K562 (cell line): ENCODE measurements around the gene SLC25A26. TPM values are rescaled to one million over a fixed set of nuclear protein-coding genes. Genes with fewer than 3 reads are reported as not detected.
A peak's percentile ranks its signal among the peaks of the same experiment; 100 is the strongest.

Experiments
- ATAC-seq: fragments of 200-7000 bp; cut with Tn5 transposase; 3 replicates; pipeline ENCODE4 v1.9.1; 2020; ENCODE audit warnings: moderate library complexity
- BruUV-seq: library from RNA; stranded (reverse); fragments of 400-500 nt; replicated peaks from 2 replicates; lab custom pipeline; 2021; lab: Mats Ljungman, UMichigan
- CTCF ChIA-PET: fragments of 300-600 bp; formaldehyde crosslinking; extraction: SDS; loops from one replicate; lab custom pipeline; 2021; ENCODE audit warnings: low intra/inter-chr PET ratio; lab: Yijun Ruan, JAX
- POLR2A ChIA-PET: fragments of 300-600, 350-650 bp; sonication (Branson Sonifier 250); formaldehyde crosslinking; extraction: SDS; loops from one replicate; lab custom pipeline; 2021; ENCODE audit warnings: antibody characterized with exemption, inconsistent platforms; lab: Yijun Ruan, JAX
- DNase-seq, 4 experiments: peaks; one replicate each; pipeline versions ENCODE4 v3.0.0 to v3.0.0-alpha.2; 2011 to 2018; ENCODE audit warnings: low spot score in 3 of 4, mixed read lengths in 3 of 4; ENCODE audit errors: extremely low read depth in 1 of 4
- FAIRE-seq: peaks from 2 replicates; lab custom pipeline; 2011; peaks lifted over from hg19 to GRCh38; lab: Jason Lieb, UNC
- H2AFZ ChIP-seq: 2 replicates; pipeline ENCODE4 v1.6.0; 2011; ENCODE audit warnings: low read depth, low read length, control low read depth, inconsistent platforms
- H3K27ac ChIP-seq: fragments of 200-600 bp; 3 replicates; pipeline ENCODE4 v1.8.0; 2011; ENCODE audit warnings: low read depth, mild to moderate bottlenecking, control low read depth, inconsistent platforms, low read length, moderate library complexity, mixed read lengths; ENCODE audit errors: extremely low read depth
- H3K27me3 ChIP-seq, 2 experiments: fragments of 300-600 bp in 1 of 2; 2 replicates in 1 of 2; 3 replicates in 1 of 2; pipeline versions ENCODE4 v1.6.0 to v1.8.0; 2011; ENCODE audit warnings: inconsistent platforms in 2 of 2, low read length in 2 of 2, mild to moderate bottlenecking in 1 of 2, mixed read lengths in 1 of 2, moderate library complexity in 1 of 2; ENCODE audit not compliant: control insufficient read depth in 2 of 2, insufficient read depth in 2 of 2
- H3K36me3 ChIP-seq: fragments of 300-600 bp; 3 replicates; pipeline ENCODE4 v1.8.0; 2011; ENCODE audit warnings: mild to moderate bottlenecking, low read length, inconsistent platforms; ENCODE audit not compliant: control insufficient read depth, insufficient read depth
- H3K4me1 ChIP-seq, 2 experiments: fragments of 200-600 bp in 1 of 2; replicated peaks in 1 of 2; 2 replicates in 1 of 2; 3 replicates in 1 of 2; pipeline versions ENCODE4 v1.5.1 to v1.8.0; 2011; ENCODE audit warnings: inconsistent platforms in 2 of 2, low read length in 2 of 2, mild to moderate bottlenecking in 1 of 2, mixed read lengths in 1 of 2, moderate library complexity in 1 of 2; ENCODE audit not compliant: control insufficient read depth in 2 of 2, insufficient read depth in 2 of 2
- H3K4me2 ChIP-seq: 2 replicates; pipeline ENCODE4 v1.6.1; 2011; ENCODE audit warnings: low read length, control low read depth, inconsistent platforms, mixed read lengths; ENCODE audit not compliant: insufficient read depth
- H3K4me3 ChIP-seq: fragments of 200-600 bp; sonication (generic), shearing (Covaris generic); 2 replicates; pipeline ENCODE4 v1.5.1; 2016; ENCODE audit warnings: control low read depth, inconsistent platforms
- H3K79me2 ChIP-seq: fragments of 200-600 bp; 3 replicates; pipeline ENCODE4 v1.8.0; 2011; ENCODE audit warnings: low read length, inconsistent platforms; ENCODE audit not compliant: control insufficient read depth, insufficient read depth
- H3K9ac ChIP-seq, 2 experiments: 2 replicates each; pipeline versions ENCODE4 v1.6.0 to v1.6.1; 2011; ENCODE audit warnings: low read depth in 2 of 2, low read length in 2 of 2, control low read depth in 1 of 2, inconsistent platforms in 1 of 2, mild to moderate bottlenecking in 1 of 2, mixed read lengths in 1 of 2; ENCODE audit not compliant: insufficient read depth in 1 of 2
- H3K9me1 ChIP-seq: one replicate; pipeline ENCODE4 v1.6.0; 2011; ENCODE audit warnings: inconsistent platforms, mild to moderate bottlenecking, low read length, moderate library complexity; ENCODE audit not compliant: control insufficient read depth, insufficient read depth
- H3K9me3 ChIP-seq: replicated peaks from 2 replicates; pipeline ENCODE4 v1.5.1; 2011; ENCODE audit warnings: low read depth, low read length, inconsistent platforms; ENCODE audit not compliant: control insufficient read depth, insufficient read depth
- H4K20me1 ChIP-seq: replicated peaks from 2 replicates; pipeline ENCODE4 v1.6.1; 2011; ENCODE audit warnings: low read length, inconsistent platforms, mixed read lengths; ENCODE audit not compliant: control insufficient read depth, insufficient read depth
- E2F4 ChIP-seq: sonication (generic); formaldehyde crosslinking; IDR thresholded peaks from 2 replicates; pipeline ENCODE4 v1.8.0; 2022; ENCODE audit warnings: mild to moderate bottlenecking, low read depth, missing genetic modification reagents
- FOSL1 ChIP-seq: fragments of 200-800 bp; sonication (Bioruptor generic); conservative IDR thresholded peaks from 2 replicates; pipeline ENCODE4 v1.6.1; 2016; ENCODE audit warnings: missing genetic modification characterization, missing compliant biosample characterization
- HINFP ChIP-seq: fragments of 450-650 bp; conservative IDR thresholded peaks from 2 replicates; pipeline ENCODE4 v1.6.1; 2016; ENCODE audit warnings: missing genetic modification characterization, low read depth, mild to moderate bottlenecking, control low read depth, missing compliant biosample characterization
- KLF1 ChIP-seq: fragments of 450-650 bp; IDR thresholded peaks from 2 replicates; pipeline ENCODE4 v1.6.1; 2016; ENCODE audit warnings: missing genetic modification characterization, missing compliant biosample characterization
- SPI1 ChIP-seq: IDR thresholded peaks from 2 replicates; pipeline ENCODE4 v1.6.1; 2011; ENCODE audit warnings: low read depth, low read length, control low read depth, borderline replicate concordance
- ZNF318 ChIP-seq, 2 experiments: fragments of 450-650 bp; IDR thresholded peaks; 2 replicates each; pipeline ENCODE4 v1.6.1; 2016; ENCODE audit warnings: mild to moderate bottlenecking in 2 of 2, borderline replicate concordance in 1 of 2, low read depth in 1 of 2, moderate library complexity in 1 of 2
- WGBS: fragments of 100-300 bp; shearing (Covaris generic); methylation state at CpG from one replicate; pipeline ENCODE4 v1.1.6; 2016; ENCODE audit warnings: low coverage, mixed read lengths; ENCODE audit not compliant: insufficient coverage; ENCODE audit errors: missing lambda C conversion rate; 5-methylcytosine and 5-hydroxymethylcytosine counted together
- in situ Hi-C: fragments of 300-500 bp; cut with MboI; formaldehyde crosslinking; loops from 4 replicates; pipeline ENCODE4 v1.15.0; 2018; ENCODE audit warnings: inconsistent platforms, mixed read lengths
- intact Hi-C: fragments of 100-400 bp; cut with micrococcal nuclease; formaldehyde crosslinking; loops from 2 replicates; pipeline ENCODE4 v1.14.2; 2022
- polyA plus RNA-seq, 8 experiments: library from polyadenylated mRNA; depleted of rRNA in 4 of 8; stranded (reverse) in 5 of 8; unstranded in 3 of 8; fragments of >200 nt; fragmentation: Nextera tagmentation in 2 of 8; fragmentation: Illumina TruSeq in 1 of 8; extraction: Ambion mirVana in 2 of 8; extraction: Trizol in 1 of 8; gene quantifications; 2 replicates each; pipeline versions ENCODE4 v1.2.1 to v1.2.3, GENCODE V29; 2011 to 2014; ENCODE audit warnings: inconsistent platforms in 1 of 8, missing spikeins in 1 of 8
- total RNA-seq, 7 experiments: library from RNA; depleted of rRNA in 6 of 7; stranded (reverse); fragments of >200 nt in 6 of 7; fragmentation: Illumina TruSeq in 2 of 7; extraction: Trizol in 2 of 7; gene quantifications; 2 replicates each; pipeline versions ENCODE4 v1.2.1 to v1.2.3, GENCODE V29; 2011 to 2021; ENCODE audit warnings: low replicate concordance in 1 of 7

Gene SLC25A26
- total and polyA plus RNA-seq, 9 of the 15 experiments (the other 6 are each of a cell fraction or from before 2014, with no cell fraction given): 7.2 to 29.1 (median 12.6) TPM

GRCh38 chr3:66228707-66229106 is 7.9 kb downstream of the SLC25A26 start (continued):
- no peak for TF ChIP-seq ZNF318 (IDR thresholded peaks at IDR 0.05; ENCODE audit: borderline replicate concordance in 1 of 2, low read depth in 1 of 2)

GRCh38 chr3:66229931-66230330 is 9.1 kb downstream of the SLC25A26 start:
- Histone ChIP-seq H2AFZ (no peak overlapping the region), H3K36me3 (no peaks in the 10 kb centered on the region), H3K4me1 (no peaks in the 10 kb centered on the region; a peak in 1 of 5 replicates), H3K9me1 (no peaks in the 10 kb centered on the region), H3K79me2 (no peaks in the 10 kb centered on the region; the same call in 2 of the 3 replicates), H3K27me3 (no peaks in the 10 kb centered on the region), H3K4me2 (no peak overlapping the region), H3K9ac (no peak overlapping the region), H4K20me1 (no peaks in the 10 kb centered on the region), H3K27ac (no peak overlapping the region), H3K4me3 (no peak overlapping the region), H3K9me3 (no peaks in the 10 kb centered on the region)
- intact Hi-C loops: no loop called here
- no TSS peak for BruUV-seq
- 21% methylated on average over 4 of the region's 4 CpGs for WGBS
- POLR2A ChIA-PET: interaction anchor here (0.5 kb wide), 1 partner anchor 723 kb away, joined by 4 read pairs; no protein-coding TSS in a partner anchor
- TF ChIP-seq SPI1: 0 out of 2 replicates have a peak, but pooled peaks have one; percentile 20
- no peak for TF ChIP-seq HINFP
- no peak for TF ChIP-seq E2F4 (CRISPR knock-in tag)
- TF ChIP-seq KLF1 (tag): no peak
- TF ChIP-seq FOSL1 (tag): no peak
- CTCF ChIA-PET: no interaction called here
- DNase-seq (no peak), FAIRE-seq (no peak), ATAC-seq (no peak)
- in situ Hi-C loops: no loop called here
